Measurements from ENCODE around the gene PRKCH. TPM values are rescaled to one million over a fixed set of nuclear protein-coding genes. Genes with fewer than 3 reads are reported as not detected.

PRKCH gene
- total and polyA plus RNA-seq, 2 donors (not counting 3 experiments of a cell fraction or from before 2014, with no cell fraction given): 97.7 to 103 TPM

- Histone ChIP-seq H2AFZ (ENCODE audit: low read depth, low read length) (no peak overlapping the region), H3K4me1 (ENCODE audit: control insufficient read depth, extremely low read depth, insufficient read depth, low read length) (peaks cover 29% of the 10 kb centered on the region), H3K9me3 (replicated peaks; ENCODE audit: control insufficient read depth, insufficient read depth, low read length) (no peaks in the 10 kb centered on the region), H3K36me3 (ENCODE audit: control insufficient read depth in 2 of 2, extremely low read depth in 1 of 2, insufficient read depth in 2 of 2, low read length in 2 of 2) (peaks cover 2 to 7% of the 10 kb centered on the region in 2 experiments), H4K20me1 (replicated peaks; ENCODE audit: control insufficient read depth, extremely low read depth, insufficient read depth, low read length) (peaks cover 4% of the 10 kb centered on the region), H3K9ac (replicated peaks; ENCODE audit: extremely low read depth, insufficient read depth, low read length) (no peak overlapping the region), H3K4me3 (replicated peaks in 1 of 3; ENCODE audit: insufficient read depth in 1 of 3, low read depth in 1 of 3, low read length in 3 of 3) (no peak overlapping the region), H3K4me2 (ENCODE audit: insufficient read depth, low read length) (peak overlapping the region; percentile 73), H3K79me2 (ENCODE audit: control insufficient read depth, insufficient read depth, low read length) (peaks cover 71% of the 10 kb centered on the region), H3K9me1 (replicated peaks; ENCODE audit: control insufficient read depth, extremely low read depth, insufficient read depth, low read length) (no peaks in the 10 kb centered on the region), H3K27me3 (ENCODE audit: control insufficient read depth in 2 of 2, insufficient read depth in 2 of 2, low read length in 2 of 2) (no peaks in the 10 kb centered on the region), H3K27ac (ENCODE audit: insufficient read depth, low read depth, low read length) (no peak overlapping the region)
- CTCF ChIA-PET: no interaction called here
- intact Hi-C loops (cut with micrococcal nuclease) (no loop called here), dilution Hi-C loops (cut with MboI; ENCODE audit: extremely low pct_ligation_motif_present, low sequenced_read_pairs) (no loop called here)
- BruUV-seq (replicated peaks): no TSS peak
- FAIRE-seq (no peak), DNase-seq (ENCODE audit: low read depth, low spot score) (peak; percentile 10)
- POLR2A ChIA-PET: no interaction called here
- TF ChIP-seq JUN (IDR thresholded peaks at IDR 0.05; ENCODE audit: borderline replicate concordance, insufficient read depth, insufficient read length, low read depth) (no peak), GATA2 (IDR thresholded peaks at IDR 0.05; ENCODE audit: insufficient read depth, insufficient read length, low read depth, low read length) (no peak), POLR2A (IDR thresholded peaks at IDR 0.05; ENCODE audit: low read depth, low read length) (no peak), POLR2AphosphoS5 (IDR thresholded peaks at IDR 0.05; ENCODE audit: insufficient read depth, low read depth, low read length) (no peak), CTCF (IDR thresholded peaks at IDR 0.05; ENCODE audit: extremely low read depth in 1 of 2, insufficient read depth in 1 of 2, low read depth in 1 of 2, low read length in 2 of 2) (no peak), MAX (IDR thresholded peaks at IDR 0.05; ENCODE audit: insufficient read depth, insufficient read length) (no peak), FOS (IDR thresholded peaks at IDR 0.05; ENCODE audit: borderline replicate concordance, insufficient read depth, low read length) (no peak), EZH2 (IDR thresholded peaks at IDR 0.05; ENCODE audit: borderline replicate concordance, low read depth, low read length, severe bottlenecking) (no peak), MYC (IDR thresholded peaks at IDR 0.05; ENCODE audit: low read depth, low read length) (no peak)
These were observed 69.7 kb downstream of the PRKCH start for GRCh38 chr14:61391119-61391518.
